EH (cell line): Measurements from ENCODE around the gene STAT5B.

Source experiments
- DNase-seq: peaks from one replicate; pipeline ENCODE4 v3.0.0-alpha.2; 2015; ENCODE audit warnings: low read depth

The STAT5B gene

DNA sequence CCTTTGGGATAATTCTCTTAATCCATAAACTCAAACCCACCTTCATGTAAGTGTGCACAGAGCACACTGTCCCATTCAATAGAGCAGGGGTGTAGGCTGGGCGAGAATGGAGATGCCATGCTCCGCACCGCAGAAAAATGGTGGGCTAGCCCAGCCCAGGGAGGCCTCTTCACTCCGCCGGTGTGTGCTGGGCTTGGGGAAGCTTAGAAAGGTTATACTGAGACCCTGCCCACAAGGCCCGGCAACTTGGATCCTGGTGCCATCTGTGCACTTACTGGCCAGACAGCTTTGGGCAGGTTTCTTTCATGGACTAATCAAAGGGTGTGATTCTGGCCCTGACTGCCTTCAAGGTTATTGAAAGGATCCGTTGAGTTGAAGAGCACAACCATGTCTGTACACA, 8.4 kb upstream of the STAT5B start:
- no peak for DNase-seq

DNA sequence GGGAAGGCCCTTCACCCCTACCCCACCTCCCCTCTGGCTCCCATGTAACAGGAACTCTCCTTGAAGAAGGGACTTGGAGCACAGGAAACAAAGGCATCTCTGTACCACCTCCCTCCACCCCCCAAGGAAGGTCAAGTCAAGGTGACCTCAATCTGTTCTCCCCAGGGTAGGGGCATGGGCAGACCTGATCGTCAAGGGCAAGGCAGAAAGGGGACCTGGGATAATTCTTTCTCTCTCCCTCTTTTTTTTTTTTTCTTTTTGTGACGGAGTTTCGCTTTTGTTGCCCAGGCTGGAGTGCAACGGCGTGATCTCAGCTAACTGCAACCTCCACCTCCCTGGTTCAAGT, 7.8 kb upstream of the STAT5B start:
- no peak for DNase-seq

DNA sequence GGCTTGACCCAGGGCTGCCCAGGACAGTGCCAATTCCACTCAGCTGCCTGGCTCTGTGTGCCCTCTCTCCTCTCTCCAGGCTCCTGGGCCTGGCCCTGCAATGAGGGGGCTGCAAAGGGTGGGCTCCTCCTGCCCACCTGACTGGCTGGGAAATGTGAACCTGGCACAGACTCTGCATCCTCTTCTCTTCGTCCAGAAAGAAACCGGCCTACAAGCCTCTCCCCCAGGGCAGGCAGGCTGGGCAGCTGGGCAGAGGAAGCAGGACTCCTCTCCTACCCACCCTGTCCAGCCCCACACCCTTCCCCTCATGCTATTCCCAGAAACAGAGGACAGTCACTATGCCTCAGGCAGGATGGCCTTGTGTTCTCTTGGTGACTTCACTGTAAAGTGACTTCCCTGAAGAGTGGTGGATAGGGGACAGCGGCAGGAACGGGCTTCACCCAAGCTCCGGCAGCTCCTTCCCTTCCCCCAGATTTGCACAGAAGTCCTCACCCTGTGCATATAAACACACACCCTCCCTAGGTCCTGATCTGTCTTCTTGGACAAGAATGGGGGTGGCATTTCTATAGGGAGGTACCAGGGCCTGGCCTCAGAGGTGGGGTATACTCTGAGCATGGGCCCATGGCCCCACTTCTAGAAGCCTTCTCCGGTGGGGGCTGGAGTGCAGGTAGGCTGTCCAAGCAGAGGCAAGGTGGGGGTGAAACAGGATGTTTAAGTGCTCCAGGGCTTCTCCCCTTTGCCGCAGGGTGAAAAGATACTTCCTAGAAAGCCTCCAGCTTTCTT, 7.2 kb upstream of the STAT5B start:
- no peak for DNase-seq

DNA sequence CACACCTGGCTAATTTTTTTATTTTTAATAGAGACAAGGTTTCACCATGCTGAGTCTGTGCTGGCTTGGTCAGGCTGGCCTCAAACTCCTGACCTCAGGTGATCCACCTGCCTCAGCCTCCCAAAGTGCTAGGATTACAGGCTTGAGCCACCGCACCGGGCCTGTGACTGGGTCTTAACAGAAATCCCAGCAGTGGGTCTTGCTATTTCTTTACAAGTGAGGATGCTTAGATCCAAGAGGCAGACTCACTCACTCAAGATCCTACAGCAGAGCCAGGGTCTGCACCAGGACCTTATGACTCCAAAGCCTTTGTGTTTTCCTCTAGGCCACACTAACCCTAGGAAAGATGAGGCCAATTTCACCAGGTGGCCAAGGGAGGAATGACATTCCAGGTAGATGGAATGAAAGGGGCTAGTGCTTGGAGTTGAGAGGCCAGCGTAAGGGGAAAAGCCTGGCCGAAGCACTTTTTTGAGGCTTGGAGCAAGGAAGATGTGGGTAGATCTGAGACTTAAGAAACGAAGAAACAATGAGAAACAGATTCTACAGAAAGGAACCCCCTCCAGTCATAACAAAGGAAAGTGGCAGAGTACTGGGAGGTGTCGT, 6.4 kb upstream of the STAT5B start:
- DNase-seq, result no peak

DNA sequence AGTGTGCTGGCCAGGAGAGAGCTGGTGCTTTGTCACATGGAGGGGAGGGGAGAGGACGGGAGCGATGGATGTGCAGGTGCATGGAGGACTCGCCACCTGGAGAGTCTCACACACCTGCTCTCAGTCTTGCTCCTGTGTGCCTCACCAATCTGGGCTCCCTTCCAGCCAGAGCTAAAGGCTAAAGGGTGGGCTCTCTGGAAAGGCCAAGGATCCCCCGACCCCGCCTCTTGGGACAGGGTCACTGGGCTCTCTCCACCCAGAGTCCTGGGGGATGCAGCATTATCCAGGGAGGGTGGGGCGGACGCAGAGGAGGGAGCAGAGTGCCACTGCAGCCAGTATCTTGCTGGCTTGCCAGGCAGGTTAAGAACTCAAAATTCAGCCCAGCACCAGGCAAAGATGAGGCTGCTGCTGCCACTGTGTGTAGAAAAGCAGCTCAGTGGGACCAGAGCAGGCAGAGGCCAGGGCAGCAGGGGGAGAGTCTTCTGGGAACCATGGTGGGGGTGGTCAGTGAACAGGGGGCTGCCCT, 5.4 kb upstream of the STAT5B start:
- no peak for DNase-seq

DNA sequence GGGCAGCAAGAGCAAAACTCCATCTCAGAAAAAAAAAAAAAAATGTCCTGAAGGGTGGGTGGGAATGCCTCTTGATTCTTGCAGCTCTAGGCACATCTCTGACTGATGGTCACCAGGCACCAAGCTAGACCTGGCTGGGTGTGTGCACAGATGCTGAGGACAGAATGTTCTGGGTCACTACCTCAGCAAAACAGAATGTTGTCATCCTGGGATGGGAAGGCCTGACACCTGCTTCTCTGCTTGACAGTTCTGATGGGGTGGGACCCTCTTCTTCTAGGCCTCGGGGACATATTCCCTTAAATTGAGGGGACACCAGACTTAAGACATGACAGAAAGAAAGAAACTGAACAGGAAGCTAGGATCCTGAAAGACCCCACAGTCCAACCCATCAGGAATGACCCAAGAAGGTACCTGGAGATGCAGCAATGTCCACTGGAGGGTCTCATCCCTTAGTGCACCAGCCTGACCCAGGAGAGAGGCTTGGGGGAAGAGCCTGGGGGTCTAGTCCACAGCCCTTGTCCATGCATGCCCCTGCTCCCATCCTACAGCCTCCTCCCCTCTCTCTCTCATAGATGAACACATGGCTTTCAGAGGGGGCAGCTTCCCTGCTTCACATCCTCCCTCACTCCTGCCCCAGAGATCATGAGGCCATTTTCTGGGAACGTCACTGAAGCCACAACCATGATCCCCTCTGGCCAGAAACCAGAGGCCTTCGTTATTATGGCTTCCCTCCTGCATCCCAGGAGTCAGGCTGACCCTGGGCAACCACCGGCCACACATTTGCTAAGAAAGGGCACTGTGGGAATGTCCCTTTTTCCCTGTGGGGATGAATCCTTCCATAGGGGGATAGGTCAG, 3.8 kb upstream of the STAT5B start:
- no peak for DNase-seq

DNA sequence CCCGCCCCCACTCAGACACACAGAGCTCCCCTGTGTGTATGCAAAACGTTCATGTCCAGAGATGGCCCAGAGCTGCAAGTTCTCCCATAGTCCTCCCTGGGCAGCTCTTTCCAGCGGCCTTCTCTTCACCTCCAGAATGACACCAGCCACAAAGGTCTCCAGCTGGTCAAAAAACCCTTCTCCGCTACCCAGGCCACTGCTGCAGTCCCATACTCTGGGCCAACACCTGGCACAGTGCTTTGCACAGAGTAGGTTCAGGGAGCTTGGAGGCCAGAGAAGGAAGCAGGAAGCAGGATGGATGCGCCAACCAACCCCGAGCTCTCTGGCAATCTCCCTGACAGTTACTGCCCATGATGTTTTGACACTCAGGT, 1.1 kb upstream of the STAT5B start:
- DNase-seq, result no peak

DNA sequence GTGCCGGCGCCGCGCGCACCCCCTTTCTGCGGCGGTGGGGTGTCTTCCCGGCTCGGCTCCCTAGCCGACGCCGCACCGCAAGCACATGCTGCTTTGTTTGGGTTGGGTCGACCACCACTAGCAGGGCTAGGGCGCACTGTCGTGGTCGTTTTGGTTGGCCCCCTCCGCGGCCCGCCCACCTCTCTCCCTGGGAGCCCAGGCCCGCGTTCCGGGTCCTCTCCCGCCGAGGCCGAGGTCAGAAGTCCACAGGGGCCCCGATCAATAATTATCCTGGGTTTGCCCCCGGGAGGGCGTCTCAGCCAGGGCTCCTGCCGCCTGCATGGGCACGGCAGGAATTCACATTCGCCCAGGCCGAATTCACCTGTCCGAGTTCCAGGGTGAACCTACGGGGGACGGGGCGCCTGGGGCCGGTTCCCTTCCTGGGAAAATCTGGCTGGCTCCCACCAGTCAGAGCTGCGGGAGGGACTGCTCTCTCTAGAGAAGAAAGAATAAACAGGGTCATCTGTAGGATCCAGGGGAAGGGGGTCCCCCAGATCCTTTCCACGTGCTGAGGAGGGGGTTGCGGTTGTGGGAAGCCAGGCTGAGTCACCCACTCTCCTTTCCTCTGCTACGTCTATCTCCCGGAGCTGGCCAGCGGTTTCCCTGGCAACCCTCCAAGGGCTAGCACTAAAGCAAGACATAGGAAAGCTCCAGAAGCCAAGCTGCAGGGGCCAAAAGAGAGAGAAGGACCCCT, 584 bp upstream of the STAT5B start:
- DNase-seq, result peak; percentile 90

DNA sequence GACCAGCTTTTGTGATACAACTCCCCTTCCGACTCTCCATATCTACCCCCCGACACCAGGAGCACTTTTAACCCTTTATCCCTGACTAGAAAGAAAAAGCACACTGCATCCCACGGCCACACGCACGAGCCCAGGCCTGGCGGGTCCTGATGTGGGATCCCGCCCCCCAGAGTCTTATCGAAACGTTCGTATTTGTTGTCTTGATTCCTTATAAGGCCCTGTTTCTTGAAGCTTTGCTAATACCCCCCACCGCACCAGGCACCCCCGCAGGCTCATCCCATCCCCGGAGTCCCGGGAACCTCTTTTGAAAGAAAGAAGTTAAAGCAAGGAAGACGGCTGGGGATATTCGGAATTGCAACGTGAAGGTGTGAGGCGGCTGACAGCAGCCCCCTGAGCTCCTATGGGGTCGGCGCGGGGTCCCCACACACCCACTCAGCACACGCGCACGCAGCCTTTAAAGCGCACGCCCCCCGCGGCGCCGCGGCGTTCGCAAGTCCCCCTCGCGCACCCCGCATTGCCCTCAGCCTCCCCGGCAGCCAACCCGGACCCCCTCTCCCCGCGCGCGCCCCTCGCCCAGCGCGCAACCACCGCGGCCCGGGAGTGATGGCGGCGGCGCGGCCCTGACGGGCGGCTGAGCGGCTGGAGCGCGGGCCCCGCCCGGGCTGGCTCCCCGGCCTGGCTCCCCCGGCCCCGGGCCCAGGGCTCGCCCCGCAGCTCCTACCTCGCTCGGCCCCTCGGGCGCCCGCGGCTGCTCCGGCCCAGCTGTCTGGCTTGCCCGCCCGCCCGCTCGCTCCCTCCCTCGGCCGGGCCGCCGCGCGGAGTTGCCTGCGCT, 448 bp downstream of the STAT5B start:
- peak; percentile 61 for DNase-seq

DNA sequence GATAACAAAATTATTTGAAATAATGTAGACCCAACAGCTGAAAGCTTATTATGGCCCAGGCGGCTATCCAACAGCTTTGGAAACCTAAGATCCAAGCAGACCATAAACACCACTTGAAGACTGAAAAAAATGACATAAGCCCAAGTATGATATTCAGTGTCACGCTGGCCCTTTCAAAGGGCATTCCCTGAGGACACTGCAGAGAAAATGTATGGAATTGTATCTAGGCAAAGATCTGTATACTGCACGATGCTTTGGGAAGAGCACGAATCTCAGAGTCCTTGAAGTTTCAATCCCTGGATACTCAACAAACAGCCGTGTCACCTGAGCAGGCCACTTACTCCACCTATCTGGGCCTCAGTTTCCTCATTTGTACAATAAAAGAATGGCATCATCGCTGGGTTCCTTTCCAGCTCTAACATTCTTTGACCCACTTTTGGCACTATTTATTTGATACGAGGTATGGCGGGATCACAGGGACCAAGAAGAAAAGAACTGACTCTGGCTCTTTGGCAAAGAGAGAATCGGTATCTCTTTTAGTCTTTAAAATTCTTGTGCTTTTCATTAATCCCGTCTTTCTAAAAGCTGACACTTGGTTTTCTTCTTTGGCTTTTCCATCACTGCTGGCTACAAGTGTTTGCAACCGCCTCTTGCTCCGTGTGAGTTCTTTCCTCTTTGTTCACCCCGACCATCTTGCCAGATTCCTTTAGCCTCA, 1.2 kb downstream of the STAT5B start:
- no peak for DNase-seq

DNA sequence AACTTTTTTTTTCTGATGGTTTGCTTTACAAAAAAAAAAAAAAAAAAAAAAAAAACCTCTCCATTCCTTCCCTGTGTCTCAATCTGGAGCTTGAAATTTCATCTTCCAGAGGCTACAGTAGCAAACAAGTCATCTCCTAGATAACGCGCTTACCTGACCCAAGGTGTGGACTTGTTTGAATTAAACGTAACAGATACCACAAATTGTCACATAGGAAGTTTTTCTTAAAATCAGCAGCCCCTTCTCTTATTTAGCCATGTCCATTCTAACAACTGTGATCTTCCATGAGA, 2.0 kb downstream of the STAT5B start:
- DNase-seq, result no peak

DNA sequence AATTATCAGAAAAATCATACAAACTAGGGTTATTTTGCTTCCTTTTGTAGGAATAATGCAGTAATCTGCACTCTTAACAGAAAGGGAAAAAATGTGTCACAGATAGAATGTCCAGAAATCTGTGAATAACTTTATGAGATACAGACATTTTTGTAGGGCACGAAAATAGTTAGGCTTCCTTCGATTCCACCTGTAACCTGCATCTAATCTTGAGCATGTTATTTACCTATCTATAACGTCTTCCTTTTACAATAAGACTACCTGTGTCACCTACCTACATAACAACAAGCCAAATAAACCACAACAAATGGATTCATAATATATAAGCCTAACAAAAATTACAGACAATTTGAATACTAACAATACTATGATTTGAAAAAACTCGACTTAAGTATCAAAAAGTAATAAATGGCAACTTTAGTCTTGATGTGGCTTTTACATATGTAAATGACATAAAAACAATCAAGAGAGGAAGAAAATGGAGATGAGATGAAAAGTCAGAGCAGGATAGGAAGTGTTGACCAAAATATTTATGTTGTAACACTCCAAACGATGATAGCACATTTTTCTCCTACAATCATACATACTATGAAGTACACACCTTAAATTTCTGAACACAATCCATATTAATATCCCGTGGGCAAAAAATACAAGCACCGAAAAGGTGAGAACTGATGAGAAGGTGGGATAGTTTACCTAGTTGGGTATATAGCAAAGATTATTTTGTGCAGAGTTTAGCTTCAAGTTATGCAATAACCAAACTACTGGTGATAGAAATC, 2.5 kb downstream of the STAT5B start:
- DNase-seq, result no peak

DNA sequence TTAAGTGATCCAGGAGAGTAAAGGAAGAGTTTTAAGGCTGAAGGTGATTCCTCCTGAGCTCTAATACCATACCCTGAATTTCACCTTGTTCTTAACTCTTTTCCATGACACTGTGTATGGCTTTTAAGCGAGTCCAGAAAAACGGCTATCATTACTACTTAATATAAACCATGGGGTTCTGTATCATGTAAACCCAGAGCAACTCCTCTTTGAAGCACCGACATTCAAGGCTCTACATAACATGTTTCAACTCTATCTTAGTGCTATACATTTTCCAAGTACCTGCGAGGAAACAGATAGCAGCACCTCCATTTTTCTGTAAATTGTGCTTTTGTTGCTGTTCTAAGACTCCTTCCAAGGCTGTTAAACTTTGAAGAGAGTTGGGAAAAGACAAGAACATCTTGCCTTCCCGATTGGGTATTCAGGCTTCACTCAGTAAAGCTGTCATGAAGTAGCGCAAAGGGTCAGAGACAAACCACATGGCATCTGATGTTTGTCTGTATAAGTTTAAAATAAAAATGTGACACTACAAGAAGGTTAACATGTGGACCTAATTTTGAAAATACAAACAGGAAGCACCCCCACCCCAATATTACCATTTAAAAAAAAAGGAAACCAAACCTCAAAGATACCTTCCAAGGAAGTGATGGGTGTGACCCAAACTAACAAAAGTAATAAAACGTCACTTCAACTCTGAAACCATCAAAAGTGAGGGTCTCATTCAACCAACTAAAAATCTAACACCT, 3.9 kb downstream of the STAT5B start:
- DNase-seq, result no peak

DNA sequence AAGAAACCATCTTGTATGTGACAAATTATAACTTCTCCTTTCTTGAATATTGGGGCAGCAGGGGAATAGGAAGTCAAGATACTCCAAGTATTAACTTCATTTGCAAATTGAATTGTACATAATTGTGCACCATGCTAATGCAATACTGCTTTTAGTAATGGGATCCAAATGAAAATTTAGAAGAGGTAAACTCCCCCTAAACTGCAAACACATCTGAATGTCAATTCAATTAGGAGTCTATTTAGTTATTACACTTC, 4.5 kb downstream of the STAT5B start:
- no peak for DNase-seq

DNA sequence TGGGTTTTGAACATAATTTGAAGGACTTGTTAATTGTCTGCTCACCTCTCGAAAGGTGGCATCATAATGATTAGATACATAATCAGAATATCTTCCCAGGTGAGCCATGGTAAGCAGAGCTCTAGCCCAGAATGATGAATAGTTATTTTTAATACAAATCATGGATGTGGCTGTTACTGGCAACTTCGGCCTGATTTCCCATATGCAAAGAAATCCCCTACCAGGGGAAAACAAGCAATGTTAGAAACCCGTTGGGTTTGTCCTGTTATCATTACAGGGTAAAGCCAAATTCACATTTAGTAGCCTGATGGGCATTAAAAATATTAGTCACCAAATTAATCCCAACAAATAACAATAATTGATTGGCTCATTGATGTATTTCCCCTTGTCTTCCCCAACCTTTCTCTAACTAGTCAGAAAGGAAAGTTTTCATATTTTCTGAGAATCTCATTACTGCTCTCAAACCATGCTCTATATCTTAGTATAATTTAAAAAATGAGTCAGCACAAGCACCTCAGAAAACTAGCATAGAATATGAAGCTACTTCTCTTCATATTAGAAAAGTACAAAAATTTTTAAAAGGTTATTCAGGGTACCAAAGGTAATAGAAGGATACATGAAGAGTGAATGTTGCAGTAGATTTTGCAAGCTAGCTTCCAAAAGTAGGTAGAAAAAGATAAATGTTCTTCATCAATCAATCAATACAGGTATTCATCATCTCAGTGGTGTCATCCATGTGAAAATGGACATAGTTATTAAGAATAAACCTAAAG, 5.0 kb downstream of the STAT5B start:
- no peak for DNase-seq

DNA sequence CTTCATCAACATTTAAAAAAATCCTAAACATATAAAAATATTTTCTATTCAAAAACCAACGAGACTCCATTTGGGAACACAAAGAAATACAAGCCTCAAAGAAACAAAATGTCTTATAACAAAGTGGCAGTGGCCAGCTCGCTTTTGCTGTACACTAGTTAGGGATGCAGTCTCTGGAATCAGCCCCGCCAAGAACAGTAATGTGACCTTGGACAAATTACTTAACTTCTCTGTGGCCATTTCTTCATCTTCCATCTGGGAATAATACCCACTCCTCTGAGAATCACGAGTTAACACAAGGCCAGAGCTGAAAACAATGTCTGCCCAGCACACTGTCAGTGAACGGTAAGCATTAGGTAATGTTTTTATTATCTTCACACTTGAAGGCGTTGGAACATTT, 5.6 kb downstream of the STAT5B start:
- no peak for DNase-seq

DNA sequence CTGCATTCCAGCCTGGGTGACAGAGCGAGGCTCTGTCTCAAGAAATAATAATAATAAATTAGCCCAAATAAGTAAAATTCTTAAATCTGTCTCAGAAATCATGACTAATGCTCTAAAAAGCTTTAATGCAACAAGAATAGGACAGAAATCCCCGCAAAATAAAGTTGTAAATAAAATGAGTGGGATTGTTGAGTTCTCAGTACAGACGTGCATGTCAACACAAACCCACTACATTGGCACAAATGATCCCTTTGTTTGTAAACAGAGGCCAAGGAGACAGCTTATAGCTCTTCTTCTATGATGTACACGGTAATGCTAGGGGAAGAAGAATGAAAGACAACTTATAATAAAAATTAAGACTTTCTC, 6.0 kb downstream of the STAT5B start:
- peak; percentile 61 for DNase-seq

DNA sequence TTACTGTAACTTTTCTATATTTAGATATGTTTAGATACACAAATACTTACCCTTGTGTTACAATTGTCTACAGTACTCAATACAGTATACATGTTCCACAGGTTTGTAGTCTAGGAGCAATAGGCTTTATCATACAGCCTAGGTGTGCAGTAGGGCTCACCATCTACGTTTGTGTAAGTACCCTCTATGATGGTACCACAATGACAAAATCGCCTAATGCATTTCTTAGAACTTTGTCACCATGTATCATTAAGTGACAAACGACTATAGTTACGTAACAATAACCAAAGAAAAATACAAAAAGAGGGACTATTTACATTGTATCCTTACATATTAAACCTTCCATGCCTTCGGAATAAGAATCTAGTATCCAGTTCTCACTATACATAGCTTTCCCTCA, 8.0 kb downstream of the STAT5B start:
- DNase-seq, result no peak
